Measurements from ENCODE around the gene REL. TPM values are rescaled to one million over a fixed set of nuclear protein-coding genes. Genes with fewer than 3 reads are reported as not detected.

REL gene
- total and polyA plus RNA-seq, 9 of the 15 experiments (the other 6 are each of a cell fraction or from before 2014, with no cell fraction given) = 0.63 to 8.6 (median 6.3) TPM

GRCh38 chr2:60961457-60961856, 80.1 kb downstream of the REL start:
- DNase-seq (ENCODE audit: extremely low read depth in 1 of 4, low spot score in 3 of 4) (no peak), FAIRE-seq (no peak), ATAC-seq (no peak)
- intact Hi-C loops (cut with micrococcal nuclease) (no loop called here), in situ Hi-C loops (cut with MboI) (no loop called here)
- CTCF ChIA-PET (ENCODE audit: low intra/inter-chr PET ratio) = no interaction called here
- H3K9me3 ChIP-seq (replicated peaks; ENCODE audit: control insufficient read depth, insufficient read depth, low read depth, low read length) = no peaks in the 10 kb centered on the region
- POLR2A ChIA-PET = interaction anchor here (1.6 kb wide), 1 partner anchor 19 kb away, joined by 3 read pairs; no protein-coding TSS in a partner anchor
- H3K79me2 ChIP-seq (ENCODE audit: control insufficient read depth, insufficient read depth, low read length) = no peaks in the 10 kb centered on the region
- no peak overlapping the region for H3K4me3 ChIP-seq
- 74% methylated on average over 4 of the region's 4 CpGs for WGBS (ENCODE audit: insufficient coverage, low coverage, missing lambda C conversion rate)
- H3K27ac ChIP-seq (ENCODE audit: extremely low read depth, low read depth, low read length) = no peak overlapping the region
- H3K4me2 ChIP-seq (ENCODE audit: insufficient read depth, low read length) = no peak overlapping the region
- H3K27me3 ChIP-seq (ENCODE audit: control insufficient read depth in 2 of 2, insufficient read depth in 2 of 2, low read length in 2 of 2) = no peaks in the 10 kb centered on the region
- H4K20me1 ChIP-seq (replicated peaks; ENCODE audit: control insufficient read depth, insufficient read depth, low read length) = no peaks in the 10 kb centered on the region
- TF ChIP-seq CEBPB (tag; IDR thresholded peaks at IDR 0.05) = peak; percentile 90
- no peak for TF ChIP-seq CEBPG (CRISPR knock-in tag; IDR thresholded peaks at IDR 0.05)
- peak; percentile 26 to 60; a peak in 2 of 4 replicates for TF ChIP-seq CEBPG (tag; conservative IDR thresholded peaks at IDR 0.05 in 1 of 2, IDR thresholded peaks at IDR 0.05 in 1 of 2)
- TF ChIP-seq MAFG (tag; conservative IDR thresholded peaks at IDR 0.05) = no peak
- H3K36me3 ChIP-seq (ENCODE audit: control insufficient read depth, insufficient read depth, low read length) = no peaks in the 10 kb centered on the region
- H2AFZ ChIP-seq (ENCODE audit: low read depth, low read length) = no peak overlapping the region
- H3K4me1 ChIP-seq (replicated peaks in 1 of 2; ENCODE audit: control insufficient read depth in 2 of 2, insufficient read depth in 2 of 2, low read length in 2 of 2) = no peaks in the 10 kb centered on the region; a peak in 1 of 5 replicates
- BruUV-seq (replicated peaks) = no TSS peak
- H3K9ac ChIP-seq (ENCODE audit: insufficient read depth in 1 of 2, low read depth in 2 of 2, low read length in 2 of 2) = no peak overlapping the region
- H3K9me1 ChIP-seq (ENCODE audit: control insufficient read depth, insufficient read depth, low read length) = no peaks in the 10 kb centered on the region

DNA sequence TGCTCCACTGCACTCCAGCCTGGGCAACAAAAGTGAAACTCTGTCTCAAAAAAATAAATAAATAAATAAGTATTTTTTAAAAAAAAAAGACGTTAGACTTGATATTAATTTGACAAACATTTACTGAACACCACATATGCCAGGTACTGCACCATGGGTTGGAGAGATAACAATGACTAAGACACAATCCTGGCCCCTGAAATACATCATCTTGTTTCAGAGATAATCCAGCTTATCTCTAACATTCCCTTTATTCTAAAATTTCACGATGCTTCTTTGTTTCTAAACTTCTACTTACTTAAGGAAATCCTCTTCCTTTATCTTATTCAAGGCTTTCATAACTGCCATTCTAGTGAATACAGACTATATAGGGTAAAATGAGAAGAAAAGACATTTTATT, 81.2 kb downstream of the REL start:
- ATAC-seq (0 out of 3 replicates have a peak, but pooled peaks have one; percentile 33), FAIRE-seq (no peak), DNase-seq (ENCODE audit: extremely low read depth in 1 of 4, low spot score in 3 of 4) (peak in 1 of 4 experiments; percentile 18)
- H3K27ac ChIP-seq (ENCODE audit: extremely low read depth, low read depth, low read length) = no peak overlapping the region
- no peaks in the 10 kb centered on the region for H3K79me2 ChIP-seq (ENCODE audit: control insufficient read depth, insufficient read depth, low read length)
- ChIA-PET CTCF (ENCODE audit: low intra/inter-chr PET ratio) (interaction anchor here (0.5 kb wide), 1 partner anchor 129 kb away, joined by 4 read pairs; no protein-coding TSS in a partner anchor), POLR2A (no interaction called here)
- H4K20me1 ChIP-seq (replicated peaks; ENCODE audit: control insufficient read depth, insufficient read depth, low read length) = no peaks in the 10 kb centered on the region
- no peak overlapping the region for H3K4me2 ChIP-seq (ENCODE audit: insufficient read depth, low read length)
- no peaks in the 10 kb centered on the region for H3K27me3 ChIP-seq (ENCODE audit: control insufficient read depth in 2 of 2, insufficient read depth in 2 of 2, low read length in 2 of 2)
- intact Hi-C loops (cut with micrococcal nuclease) (no loop called here), in situ Hi-C loops (cut with MboI) (no loop called here)
- BruUV-seq (replicated peaks) = no TSS peak
- no peaks in the 10 kb centered on the region for H3K9me3 ChIP-seq (replicated peaks; ENCODE audit: control insufficient read depth, insufficient read depth, low read depth, low read length)
- H2AFZ ChIP-seq (ENCODE audit: low read depth, low read length) = no peak overlapping the region
- no peaks in the 10 kb centered on the region for H3K9me1 ChIP-seq (ENCODE audit: control insufficient read depth, insufficient read depth, low read length)
- H3K36me3 ChIP-seq (ENCODE audit: control insufficient read depth, insufficient read depth, low read length) = no peaks in the 10 kb centered on the region
- 0% methylated on average over 2 of the region's 2 CpGs for WGBS (ENCODE audit: insufficient coverage, low coverage, missing lambda C conversion rate)
- no peak overlapping the region for H3K9ac ChIP-seq (ENCODE audit: insufficient read depth in 1 of 2, low read depth in 2 of 2, low read length in 2 of 2)
- no peak overlapping the region for H3K4me3 ChIP-seq
- H3K4me1 ChIP-seq (replicated peaks in 1 of 2; ENCODE audit: control insufficient read depth in 2 of 2, insufficient read depth in 2 of 2, low read length in 2 of 2) = no peaks in the 10 kb centered on the region; a peak in 1 of 5 replicates
- TF ChIP-seq NCOR1 (IDR thresholded peaks at IDR 0.05) = peak; percentile 33; the same call in 1 of the 2 replicates
- TF ChIP-seq CAMTA2 (CRISPR knock-in tag; conservative IDR thresholded peaks at IDR 0.05) = no peak
- TF ChIP-seq NBN (IDR thresholded peaks at IDR 0.05; ENCODE audit: low read depth) = no peak
- no peak for TF ChIP-seq TFE3 (CRISPR knock-in tag; IDR thresholded peaks at IDR 0.05)
- TF ChIP-seq ASH1L (IDR thresholded peaks at IDR 0.05; ENCODE audit: borderline replicate concordance, low read depth, partially characterized antibody) = no peak
- peak; percentile 45; the same call in 1 of the 2 replicates for TF ChIP-seq JUND (IDR thresholded peaks at IDR 0.05; ENCODE audit: borderline replicate concordance, low read depth, low read length)
- TF ChIP-seq JUND (tag; IDR thresholded peaks at IDR 0.05; ENCODE audit: borderline replicate concordance, low read depth, low read length) = no peak
- TF ChIP-seq FOSL1 (tag; conservative IDR thresholded peaks at IDR 0.05) = peak; percentile 69
- TF ChIP-seq CBFA2T3 (IDR thresholded peaks at IDR 0.05) = peak; percentile 73
- TF ChIP-seq DPF2 (IDR thresholded peaks at IDR 0.05) = peak; percentile 67
- TF ChIP-seq LEF1 (IDR thresholded peaks at IDR 0.05) = no peak
- TF ChIP-seq ZNF24 (IDR thresholded peaks at IDR 0.05) = no peak
- no peak for TF ChIP-seq HMGN3 (IDR thresholded peaks at IDR 0.05; ENCODE audit: borderline replicate concordance, extremely low read depth, insufficient read length, low read depth, low read length)
- TF ChIP-seq TCF3 (CRISPR knock-in tag; IDR thresholded peaks at IDR 0.05) = peak; percentile 49; the same call in 1 of the 2 replicates
- 0 out of 2 replicates have a peak, but pooled peaks have one; percentile 27 for TF ChIP-seq SMARCA4 (IDR thresholded peaks at IDR 0.05)
